LNCaP clone FGC (cell line): Measurements from ENCODE around the gene RNF212.

Experiments used
- DNase-seq: peaks from one replicate; pipeline ENCODE4 v3.0.0-alpha.2; 2011; ENCODE audit warnings: low read depth
- H3K4me3 ChIP-seq: 2 replicates; pipeline ENCODE4 v1.5.1; 2011; ENCODE audit warnings: mild to moderate bottlenecking, low read depth, low read length, control low read depth
- CTCF ChIP-seq: IDR thresholded peaks from 2 replicates; pipeline ENCODE4 v1.5.1; 2012; ENCODE audit warnings: mild to moderate bottlenecking; ENCODE audit not compliant: control insufficient read depth, insufficient read depth; ENCODE audit errors: extremely low read depth

Gene RNF212

GRCh38 chr4:1153567-1154090 lies 40.3 kb upstream of the RNF212 start:
- no peak for TF ChIP-seq CTCF
- DNase-seq: no peak
- no peak overlapping the region for H3K4me3 ChIP-seq

GRCh38 chr4:1152290-1152689 lies 38.9 kb upstream of the RNF212 start:
- TF ChIP-seq CTCF: no peak
- 0 out of 2 replicates have a peak overlapping the region, but pooled peaks have one; percentile 11 for H3K4me3 ChIP-seq
- peak; percentile 93 for DNase-seq

GRCh38 chr4:1151541-1151940 lies 38.2 kb upstream of the RNF212 start:
- peak overlapping the region; percentile 11; the same call in 1 of the 2 replicates for H3K4me3 ChIP-seq
- no peak for DNase-seq
- TF ChIP-seq CTCF: no peak

- H3K4me3 ChIP-seq: no peak overlapping the region
- no peak for TF ChIP-seq CTCF
- DNase-seq: no peak
These were observed 37.5 kb upstream of the RNF212 start for GRCh38 chr4:1150875-1151274.

- TF ChIP-seq CTCF: no peak
- DNase-seq: no peak
- no peak overlapping the region for H3K4me3 ChIP-seq
These were observed 26.5 kb upstream of the RNF212 start for GRCh38 chr4:1139860-1140259.

- no peak for DNase-seq
- H3K4me3 ChIP-seq: no peak overlapping the region
- TF ChIP-seq CTCF: no peak
These were observed 24.5 kb upstream of the RNF212 start for GRCh38 chr4:1137850-1138249.

- DNase-seq: no peak
- H3K4me3 ChIP-seq: no peak overlapping the region
- no peak for TF ChIP-seq CTCF
These were observed 23.9 kb upstream of the RNF212 start for GRCh38 chr4:1137063-1137776.
